GM20431 (cell line): Measurements from ENCODE around the gene ERICH3.

Source experiments
- in situ Hi-C: fragments of 300-500 bp; cut with MseI, MboI; formaldehyde crosslinking; loops from one replicate; pipeline ENCODE4 v1.15.0; 2020; ENCODE audit warnings: low sequenced_read_pairs; ENCODE audit not compliant: unreplicated experiment

The ERICH3 gene

DNA sequence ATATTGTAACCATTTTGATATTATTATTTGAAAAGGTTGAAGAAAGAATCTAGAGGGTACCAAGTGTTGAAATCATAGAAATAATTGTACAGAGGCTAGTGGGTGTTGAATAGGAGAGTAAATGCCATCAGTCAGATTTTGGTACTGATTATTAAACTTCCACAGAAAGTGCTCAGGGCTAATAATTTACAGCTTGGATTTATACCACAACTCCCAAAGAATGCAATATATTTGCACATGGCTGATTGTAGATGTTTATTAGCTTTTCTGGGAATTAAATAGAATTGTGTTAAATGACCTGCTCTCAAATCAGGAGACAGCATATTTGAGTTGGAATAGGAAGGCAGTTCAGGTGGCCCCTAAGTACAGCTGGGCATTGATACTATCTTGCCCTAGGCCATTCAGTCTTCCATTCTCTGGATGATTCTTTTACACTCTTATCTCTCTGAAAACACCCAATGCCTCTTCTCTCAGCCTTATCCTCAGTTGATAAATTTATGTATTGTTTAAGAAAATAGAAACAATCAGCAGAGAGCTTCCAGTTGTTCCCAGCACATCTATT is 63.7 kb downstream of the ERICH3 start:
- in situ Hi-C loops: no loop called here

DNA sequence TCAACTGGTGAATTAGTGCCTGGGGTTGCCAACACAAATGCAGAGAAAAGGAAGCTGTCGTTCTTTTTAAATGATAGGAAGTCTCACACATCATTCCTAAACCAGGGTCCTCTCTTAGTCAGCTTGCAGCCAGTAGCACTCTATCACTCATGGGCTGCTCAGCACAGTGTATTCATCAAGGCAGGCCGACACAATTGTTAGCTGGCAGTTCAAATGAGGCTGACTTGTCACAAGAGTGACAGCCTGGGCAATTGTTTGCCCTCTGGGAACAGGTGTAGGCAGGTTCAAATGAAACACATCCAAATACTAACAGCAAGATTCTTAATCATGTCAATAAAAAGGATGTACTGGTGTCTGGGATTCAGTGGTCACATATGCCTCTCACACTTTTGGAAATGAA is 76.9 kb downstream of the ERICH3 start:
- in situ Hi-C loops: no loop called here

DNA sequence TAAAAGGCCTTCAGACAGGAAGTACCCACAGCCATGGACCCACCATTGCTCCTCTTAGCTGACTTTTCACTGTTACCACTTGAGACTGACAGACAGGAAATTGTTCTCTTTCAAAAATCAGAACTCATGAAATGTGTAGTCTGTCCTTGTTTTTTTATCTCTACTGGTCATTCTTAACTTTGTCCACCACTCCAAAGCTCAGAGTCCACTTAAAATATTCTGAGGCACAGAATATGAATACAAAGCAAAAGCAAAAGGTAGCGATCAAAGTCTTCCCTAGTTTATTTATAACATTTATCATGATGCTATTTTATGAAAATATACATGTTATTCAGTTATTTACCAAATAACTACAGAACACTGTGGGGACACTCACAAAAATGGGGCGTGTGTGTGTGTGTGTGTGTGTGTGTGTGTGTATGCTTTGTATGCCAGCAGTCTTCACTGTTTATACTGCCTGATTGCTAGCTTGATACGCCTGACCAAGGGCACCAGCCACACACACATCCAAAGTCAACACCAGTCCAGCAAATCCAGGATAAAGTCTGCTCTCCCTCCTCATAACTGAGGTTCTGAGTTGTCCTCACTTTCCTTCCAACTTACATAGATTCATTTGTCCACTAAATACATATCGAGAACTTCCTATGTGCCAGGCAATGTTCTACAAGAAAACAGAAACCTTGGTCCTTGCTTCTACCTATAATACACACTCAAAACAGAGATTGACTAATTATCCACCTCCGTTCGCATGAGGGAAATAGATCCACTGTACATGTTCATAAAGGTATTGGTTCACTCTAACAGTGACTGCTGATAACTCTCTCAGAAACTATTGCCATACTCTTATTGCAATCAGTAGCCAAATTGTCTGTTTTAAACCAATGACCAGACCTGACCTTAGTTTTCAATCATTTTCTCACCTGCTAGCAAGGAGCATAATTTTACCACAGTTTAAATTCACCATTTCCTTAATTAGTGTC is 79.4 kb downstream of the ERICH3 start:
- in situ Hi-C loops: no loop called here

DNA sequence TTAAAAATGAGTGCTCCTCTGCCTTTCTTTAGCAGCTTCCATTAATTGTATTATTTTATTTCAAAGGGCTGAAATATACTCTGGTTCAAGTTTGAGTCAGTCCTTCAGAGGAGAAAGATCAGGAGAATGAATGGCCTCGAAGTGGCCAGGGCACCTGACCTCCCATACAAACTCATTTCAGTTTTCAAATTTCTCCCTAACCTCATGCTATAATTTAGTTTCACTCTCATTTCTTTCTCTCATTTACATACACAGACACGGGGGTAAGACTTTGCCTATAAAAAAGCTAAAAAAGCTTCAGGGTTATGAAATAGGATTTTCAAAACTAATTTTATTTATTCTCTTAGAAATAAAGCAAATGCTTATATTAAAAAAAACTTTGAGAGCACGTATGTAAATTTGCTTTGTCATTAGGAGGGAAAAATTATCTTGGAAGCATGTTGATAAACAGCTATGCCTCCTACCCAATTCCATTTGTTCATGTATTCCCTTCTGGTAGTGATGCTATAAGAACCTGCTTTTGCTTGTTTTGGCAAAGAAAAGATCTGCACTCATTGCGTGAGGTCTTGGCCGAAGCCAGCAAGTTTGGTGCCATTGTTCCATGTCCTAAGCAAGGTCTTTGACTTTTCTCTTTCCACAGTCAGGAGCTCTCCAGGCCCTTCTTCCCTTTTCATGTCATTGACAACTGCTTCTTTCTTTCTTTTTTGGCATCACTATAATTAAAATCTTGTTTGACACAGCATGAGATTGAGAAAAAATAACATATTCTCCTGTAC is 80.8 kb downstream of the ERICH3 start:
- in situ Hi-C loops: no loop called here

DNA sequence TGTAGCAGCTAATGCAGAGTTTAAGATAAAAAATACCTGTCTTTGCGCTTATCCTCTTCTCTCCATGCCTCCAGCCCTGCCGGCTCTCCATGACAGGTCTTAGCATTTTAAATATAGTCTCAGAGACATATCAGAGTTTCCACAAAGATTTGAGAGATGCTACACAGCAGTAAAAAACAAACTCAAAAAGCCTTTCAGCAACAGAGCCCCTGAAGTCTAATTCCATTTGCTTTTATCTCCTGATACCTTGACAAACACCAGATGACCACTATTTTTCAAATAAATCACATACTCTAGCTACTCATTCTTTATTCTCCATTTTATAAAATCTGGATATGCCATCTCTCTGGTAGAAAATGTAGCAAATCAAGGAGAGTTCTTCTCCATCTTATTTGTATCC is 81.6 kb downstream of the ERICH3 start:
- in situ Hi-C loops: no loop called here

DNA sequence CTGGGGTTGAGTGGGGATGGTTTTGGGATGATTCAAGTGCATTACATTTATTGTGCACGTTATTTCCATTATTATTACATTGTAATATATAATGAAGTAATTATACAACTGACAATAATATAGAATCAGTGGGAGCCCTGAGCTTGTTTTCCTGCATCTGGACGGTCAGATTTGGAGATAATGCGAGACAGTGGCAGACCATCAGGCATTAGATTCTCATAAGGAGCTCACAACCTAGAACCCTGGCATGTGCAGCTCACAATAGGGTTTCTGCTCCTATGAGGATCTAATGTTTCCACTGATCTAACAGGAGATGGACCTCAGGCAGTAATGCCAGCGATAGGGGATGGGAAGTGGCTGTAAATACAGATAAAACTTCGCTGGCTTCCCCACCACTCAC is 83.3 kb downstream of the ERICH3 start:
- in situ Hi-C loops: no loop called here

DNA sequence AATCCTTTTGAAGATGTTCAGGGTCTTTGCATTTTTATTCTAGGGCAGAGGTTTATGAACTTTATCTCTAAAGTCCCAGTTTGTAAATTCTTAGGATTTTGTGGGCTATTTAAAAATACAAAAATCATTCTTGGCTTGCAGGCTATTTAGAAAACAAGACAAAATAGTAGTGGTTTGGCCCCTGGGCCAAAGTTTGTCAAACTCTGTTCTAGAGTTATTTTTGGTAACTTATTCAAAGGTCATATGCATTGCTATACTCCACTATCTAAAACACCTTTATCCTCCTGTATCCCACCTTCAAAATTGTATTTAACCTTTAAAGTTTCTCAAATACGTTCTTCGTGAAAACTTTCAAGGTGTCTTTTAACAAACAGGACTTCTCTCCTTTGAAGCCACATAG is 85.7 kb downstream of the ERICH3 start:
- in situ Hi-C loops: no loop called here

DNA sequence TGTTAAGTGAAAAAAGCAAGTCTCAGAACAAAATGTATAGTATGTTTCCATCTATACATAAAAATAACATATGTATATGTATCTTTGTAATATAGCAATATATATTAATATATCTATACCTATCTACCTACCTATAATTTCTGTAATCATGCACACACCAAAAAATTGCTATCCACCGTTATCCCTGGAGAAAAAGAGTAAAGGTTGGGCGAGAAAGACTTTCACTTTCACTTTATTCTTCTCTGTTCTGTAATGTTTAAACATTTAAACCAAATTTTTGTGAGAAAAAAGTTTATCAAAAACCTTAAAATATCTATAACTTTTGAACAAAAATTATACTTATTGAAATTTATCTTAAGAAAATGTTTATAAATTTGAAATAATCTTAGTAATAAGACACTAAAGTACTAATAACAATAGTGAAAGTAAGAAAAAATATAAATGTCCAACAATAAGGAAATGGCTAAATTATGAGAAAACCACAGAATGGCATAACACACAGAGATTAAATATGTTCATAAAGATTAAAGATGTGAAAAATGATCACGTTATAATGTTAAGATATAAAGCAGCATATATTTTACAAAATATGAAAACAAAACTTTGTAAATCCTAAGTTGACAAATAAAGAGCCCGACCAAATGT is 87.2 kb downstream of the ERICH3 start:
- in situ Hi-C loops: no loop called here

DNA sequence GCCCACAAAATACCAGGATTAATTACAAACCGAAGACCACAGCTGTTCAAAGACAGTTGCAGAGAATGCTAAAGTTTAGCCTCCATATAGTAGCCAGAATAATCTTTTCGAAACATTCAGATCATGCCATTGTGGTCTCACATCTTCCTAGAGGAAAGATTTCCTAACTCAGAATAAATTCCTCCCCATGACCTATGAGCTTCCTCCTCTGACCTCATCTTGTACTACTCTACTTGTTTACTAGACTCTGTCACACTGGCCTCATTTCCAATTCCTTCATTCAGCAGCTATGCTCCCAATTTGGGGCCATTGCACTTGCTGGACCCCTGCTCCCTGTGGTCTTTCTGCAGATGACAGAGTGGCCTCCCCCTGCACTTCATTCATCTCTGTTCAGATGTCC is 89.4 kb downstream of the ERICH3 start:
- in situ Hi-C loops: no loop called here

DNA sequence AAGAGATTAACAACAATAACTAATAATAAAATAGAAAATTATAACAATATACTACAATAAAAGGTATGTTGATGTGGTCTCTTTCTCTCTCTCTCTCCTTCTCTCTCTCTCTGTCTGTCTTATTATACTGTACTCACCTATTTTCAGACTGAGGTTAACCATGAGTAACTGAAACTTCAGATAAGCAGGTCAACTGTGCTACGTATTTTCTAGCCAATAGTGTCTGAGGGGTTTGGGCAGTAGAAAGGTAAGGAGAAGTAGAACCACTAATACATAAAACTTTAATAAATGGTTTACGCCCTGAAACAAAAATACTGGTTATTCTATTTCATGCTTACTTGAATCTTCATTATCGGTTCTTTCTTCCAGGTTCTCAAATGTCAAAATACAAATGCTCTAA is 90.2 kb downstream of the ERICH3 start:
- in situ Hi-C loops: no loop called here

DNA sequence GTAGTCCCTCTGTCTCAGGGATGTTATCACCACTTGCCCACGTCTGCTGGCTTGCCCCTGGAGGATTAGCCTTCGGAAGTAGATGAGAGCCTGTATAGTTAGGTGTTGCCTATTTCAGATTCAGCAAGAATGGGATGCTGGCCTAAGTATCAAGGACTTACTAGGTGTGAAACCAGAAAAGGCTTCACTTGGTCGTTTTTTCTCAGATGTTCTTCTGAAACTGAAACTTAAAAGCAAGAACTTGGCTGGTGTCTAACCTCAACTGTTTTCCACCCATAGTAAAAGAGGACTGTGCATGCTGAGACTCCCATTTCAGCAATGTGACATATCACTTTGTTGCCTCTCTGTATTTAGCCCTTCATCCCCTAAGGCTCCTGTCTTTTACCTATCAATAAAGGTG is 94.2 kb downstream of the ERICH3 start:
- in situ Hi-C loops: no loop called here

DNA sequence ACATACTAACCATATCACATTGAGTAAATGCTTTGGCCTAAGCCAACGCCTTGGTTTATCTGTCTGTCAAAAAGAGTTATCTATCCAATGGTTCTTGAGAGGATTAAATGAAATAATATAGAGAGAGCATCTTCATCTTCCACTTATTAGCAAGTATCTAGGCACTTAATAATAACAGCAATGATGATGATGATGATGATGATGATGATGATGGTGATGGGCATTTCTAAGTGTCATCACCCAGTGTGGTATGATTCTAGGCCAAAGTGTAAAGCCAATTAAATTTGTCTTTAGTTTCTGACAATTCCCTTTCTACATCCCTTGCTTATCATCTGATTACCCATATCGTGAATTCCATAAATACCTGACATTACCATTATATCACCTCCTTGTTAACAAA is 95.5 kb downstream of the ERICH3 start:
- in situ Hi-C loops: no loop called here

DNA sequence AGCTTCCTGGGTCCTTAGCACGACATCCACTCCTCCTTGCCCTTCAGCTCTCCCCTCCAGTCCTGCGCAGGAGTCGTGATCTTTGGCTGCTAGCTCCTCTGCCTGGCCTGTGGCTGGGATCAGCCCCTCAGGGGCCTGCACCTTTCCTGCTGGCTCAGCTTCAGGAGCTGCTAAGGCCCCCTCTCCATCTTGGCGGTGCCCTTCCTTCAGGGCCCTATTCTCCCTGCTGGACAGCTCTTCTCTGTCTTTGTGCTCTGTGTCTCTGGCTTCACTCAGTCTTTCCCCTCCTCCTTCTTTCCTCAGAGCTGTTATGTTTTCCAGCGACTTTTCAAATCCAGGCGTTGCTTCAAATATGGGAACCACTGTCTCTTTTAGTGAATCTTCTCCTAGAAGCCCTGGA is 101.7 kb downstream of the ERICH3 start:
- in situ Hi-C loops: no loop called here

DNA sequence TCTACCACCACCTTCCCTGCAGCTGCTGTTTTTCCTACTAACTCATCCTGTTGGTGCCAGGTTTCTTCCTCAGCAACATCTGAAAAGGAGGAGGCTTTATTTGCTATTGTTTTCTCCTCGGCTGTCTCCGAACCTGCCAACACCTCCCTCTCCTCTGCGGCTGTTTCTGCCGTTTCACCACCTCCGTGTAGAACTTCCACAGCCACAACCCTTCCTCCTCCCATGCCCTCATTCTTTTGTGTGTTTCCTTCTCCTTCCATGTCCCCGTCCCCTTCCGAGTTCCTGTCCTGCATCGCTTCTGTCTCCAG is 102.1 kb downstream of the ERICH3 start:
- in situ Hi-C loops: no loop called here

DNA sequence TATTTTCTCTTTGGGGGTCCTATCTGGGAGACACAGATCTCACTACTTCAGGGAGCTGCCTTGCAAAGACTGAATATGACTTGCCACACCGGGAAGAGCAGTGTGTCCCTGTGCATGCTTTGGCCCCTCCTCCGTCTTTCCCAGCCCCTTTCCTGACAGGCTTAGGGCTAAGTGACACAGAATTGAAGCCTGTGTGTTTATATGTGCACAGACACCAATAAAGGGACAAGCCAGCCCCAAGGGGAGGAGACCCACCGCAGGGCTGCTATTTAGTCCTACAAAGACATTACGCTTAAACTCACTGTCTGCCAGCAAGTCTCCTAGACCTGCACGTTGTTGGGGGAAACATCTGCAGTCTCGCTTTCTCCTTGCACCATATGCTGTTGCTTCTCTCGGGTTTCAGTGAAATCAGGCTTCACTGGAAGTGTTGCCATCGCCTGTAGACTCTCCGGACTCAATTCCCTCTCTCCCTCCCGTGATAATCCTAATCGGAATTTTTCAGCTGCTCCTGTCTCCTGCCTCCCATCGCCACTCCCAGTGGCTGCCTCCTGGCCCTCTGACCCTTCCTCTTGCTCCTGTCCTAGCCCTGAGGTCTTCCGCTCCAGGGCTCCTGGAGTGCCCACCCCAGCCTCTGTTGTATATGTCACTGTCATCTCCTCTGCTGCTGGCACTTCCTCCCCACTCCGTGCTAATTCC is 102.6 kb downstream of the ERICH3 start:
- in situ Hi-C loops: no loop called here

DNA sequence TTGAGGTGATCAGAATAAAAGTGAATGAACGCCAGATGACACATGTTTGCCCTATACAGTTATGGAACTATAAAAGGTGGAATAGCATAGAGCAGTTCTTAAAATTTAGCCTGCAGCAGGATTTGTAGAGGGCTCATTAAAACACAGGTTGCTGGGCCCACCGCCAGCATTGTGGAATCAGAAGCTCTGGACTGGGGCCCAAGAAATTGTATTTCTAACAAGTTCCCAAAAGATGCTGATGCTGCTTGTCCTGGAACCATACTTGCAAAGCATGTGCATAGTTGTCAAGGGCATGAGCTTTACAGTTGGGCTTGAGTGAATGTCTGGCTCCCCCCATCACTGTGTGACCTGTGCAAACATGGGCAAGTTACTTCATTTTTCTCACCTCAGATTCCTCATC is 123.7 kb downstream of the ERICH3 start:
- in situ Hi-C loops: no loop called here

DNA sequence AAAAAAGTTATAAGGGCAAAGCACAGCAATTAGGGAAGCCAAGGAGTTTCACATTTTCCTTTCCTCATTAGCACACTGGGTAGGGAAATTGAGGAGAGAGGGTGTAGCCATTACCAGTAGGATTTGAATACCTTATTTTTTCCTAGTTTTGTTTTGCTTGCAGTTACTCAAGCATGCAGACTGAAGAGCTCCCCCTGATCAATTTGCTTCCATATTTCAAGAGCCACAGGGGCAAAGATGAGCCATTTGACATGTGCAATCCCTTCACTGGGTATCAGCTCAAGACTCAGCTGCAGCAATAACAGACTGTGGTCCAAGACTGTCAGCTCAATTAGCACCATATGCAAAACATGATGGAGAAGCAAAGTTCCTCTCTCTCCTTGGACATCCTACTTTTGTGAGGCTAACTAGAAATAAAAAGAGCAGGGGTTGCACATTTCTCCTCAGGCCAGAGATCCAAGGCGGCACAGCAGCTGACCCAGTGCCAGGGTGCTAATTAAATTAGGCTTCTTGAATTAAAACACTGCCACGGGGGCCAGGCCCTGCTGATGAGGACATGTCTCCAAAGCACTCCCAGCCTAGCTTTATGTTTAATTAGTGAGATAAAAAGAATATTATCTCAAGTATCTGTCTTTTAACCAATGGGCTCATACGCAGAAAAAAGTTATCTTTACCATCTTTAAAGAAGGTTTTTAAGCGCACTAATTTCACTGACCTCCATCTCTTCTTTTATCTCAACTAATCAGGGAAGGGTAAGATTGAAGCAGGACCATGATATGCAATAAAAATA is 124.4 kb downstream of the ERICH3 start:
- in situ Hi-C loops: no loop called here

DNA sequence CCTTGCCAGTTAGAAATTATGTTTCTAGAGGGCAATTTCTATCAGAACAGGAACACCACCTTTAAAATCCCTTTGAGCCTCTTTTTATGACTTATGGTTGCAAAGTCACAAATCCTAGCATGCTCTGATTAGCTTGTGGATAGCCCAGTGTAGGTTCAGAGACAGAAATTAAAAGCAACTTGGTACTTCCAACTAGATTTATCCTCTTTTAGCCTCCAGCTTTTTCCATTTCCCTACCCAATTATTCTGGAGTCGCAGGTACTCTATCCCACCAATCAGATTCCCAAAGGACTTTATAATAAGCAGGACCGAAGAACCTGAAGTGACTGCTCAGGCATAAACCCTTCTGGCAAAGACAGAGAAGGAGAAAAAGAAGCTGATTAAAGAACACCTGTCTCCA is 127.8 kb downstream of the ERICH3 start:
- in situ Hi-C loops: no loop called here

DNA sequence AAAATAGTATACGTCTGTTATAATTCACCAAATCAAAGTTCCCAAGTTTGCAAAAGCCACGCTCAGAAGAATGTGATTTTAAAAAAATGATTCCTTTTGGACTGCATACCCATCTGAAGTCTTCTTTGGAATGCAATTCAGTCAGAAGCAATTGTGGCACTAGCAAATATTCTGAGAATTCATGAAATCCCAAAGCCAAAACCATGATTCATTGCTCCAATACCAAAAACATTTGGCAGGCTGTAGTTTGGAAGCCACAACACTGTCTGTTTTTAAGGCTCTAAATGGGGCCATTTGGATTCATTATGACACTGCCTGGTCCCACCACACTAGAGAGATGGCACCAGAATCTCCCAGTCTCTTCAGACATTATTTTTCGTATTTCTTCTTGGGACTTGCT is 139.4 kb downstream of the ERICH3 start:
- in situ Hi-C loops: no loop called here
